AG04450 (cell line): ENCODE data around the gene INO80B. TPM values are rescaled to one million over a fixed set of nuclear protein-coding genes. Genes with fewer than 3 reads are reported as not detected.
A peak's percentile ranks its signal among the peaks of the same experiment; 100 is the strongest.
"Not testable (repeated sequence)": the region's sequence is repeated elsewhere in the genome, so short reads cannot be mapped to it uniquely, and the experiment has no call there.

Experiments used
- CTCF ChIA-PET: fragments of 300-600, 350-600 bp; formaldehyde crosslinking; extraction: SDS; loops from one replicate; lab custom pipeline; 2022; ENCODE audit warnings: antibody characterized with exemption, inconsistent platforms; lab: Charles Lee
- POLR2A ChIA-PET: fragments of 350-600 bp; formaldehyde crosslinking; extraction: SDS; loops from one replicate; lab custom pipeline; 2021; ENCODE audit warnings: antibody characterized with exemption, inconsistent platforms; lab: Yijun Ruan, JAX
- DNase-seq: peaks from one replicate; pipeline ENCODE4 v3.0.0-alpha.2; 2011; ENCODE audit warnings: low read depth, low spot score
- H3K27ac ChIP-seq: one replicate; pipeline ENCODE4 v1.5.1; 2012; ENCODE audit warnings: low read depth, low read length, control low read depth
- H3K27me3 ChIP-seq: one replicate; pipeline ENCODE4 v1.6.0; 2012; ENCODE audit warnings: low read length; ENCODE audit not compliant: control insufficient read depth, insufficient read depth
- H3K4me3 ChIP-seq: 2 replicates; pipeline ENCODE4 v1.5.1; 2011; ENCODE audit warnings: mild to moderate bottlenecking, low read depth, low read length, control low read depth
- H3K9me3 ChIP-seq: 2 replicates; pipeline ENCODE4 v1.5.1; 2012; ENCODE audit warnings: low read length; ENCODE audit not compliant: control insufficient read depth, insufficient read depth
- CTCF ChIP-seq: IDR thresholded peaks from 2 replicates; pipeline ENCODE4 v1.5.1; 2011; ENCODE audit warnings: low read depth, low read length, control low read depth, inconsistent platforms
- polyA plus RNA-seq: library from polyadenylated mRNA; depleted of rRNA; stranded (reverse); fragments of >200 nt; gene quantifications from 2 replicates; pipeline ENCODE4 v1.2.3, GENCODE V29; 2011

The INO80B gene
- polyA plus RNA-seq, 1 experiment, result 4.8 TPM

DNA sequence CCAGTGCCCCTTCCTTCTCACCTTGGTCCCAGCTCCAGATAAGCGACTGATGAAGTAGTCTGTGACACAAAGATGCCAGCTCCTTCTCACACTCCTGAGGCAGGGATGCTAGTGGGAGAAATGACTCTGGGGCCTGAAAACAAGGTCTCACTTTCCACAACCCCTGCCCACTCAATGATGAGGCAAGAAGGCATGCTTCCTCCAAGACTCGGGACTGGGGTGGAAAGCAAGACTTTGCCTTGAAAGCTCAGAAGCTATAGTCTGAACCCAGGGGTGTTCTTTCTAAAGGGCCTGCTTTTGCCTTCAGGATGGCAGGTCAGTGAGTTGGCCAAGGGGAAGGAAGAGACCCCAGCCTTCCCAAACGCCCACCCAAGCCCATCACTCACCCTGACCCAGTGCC is 26.5 kb downstream of the INO80B start:
- ChIA-PET CTCF (interaction anchor here (1.5 to 12.6 kb wide), 3 partner anchors 23 to 106 kb away, joined by 4 to 174 read pairs (median 11); no protein-coding TSS in a partner anchor), POLR2A (interaction anchor here (1.1 to 2.8 kb wide), 6 partner anchors 9 to 72 kb away, joined by 3 to 16 read pairs (median 6); partner anchors contain the start of genes AUP1, HTRA2, INO80B and LOXL3)
- H3K4me3 ChIP-seq, result peak overlapping the region; percentile 99
- no peak for TF ChIP-seq CTCF
- no peaks in the 10 kb centered on the region; the same call in 1 of the 2 replicates for H3K9me3 ChIP-seq
- H3K27ac ChIP-seq, result peak overlapping the region; percentile 21
- DNase-seq, result no peak
- H3K27me3 ChIP-seq, result no peaks in the 10 kb centered on the region

GRCh38 chr2:74481961-74482800 is 27.3 kb downstream of the INO80B start:
- peak overlapping the region; percentile 99 for H3K4me3 ChIP-seq
- H3K27ac ChIP-seq, result peak overlapping the region; percentile 70
- no peaks in the 10 kb centered on the region for H3K27me3 ChIP-seq
- no peak for TF ChIP-seq CTCF
- ChIA-PET CTCF (interaction anchor here (0.6 to 12.6 kb wide), 9 partner anchors 10 to 396 kb away, joined by 3 to 174 read pairs (median 6); partner anchors contain the start of genes AUP1, HTRA2 and MRPL53), POLR2A (interaction anchor here (0.6 to 2.8 kb wide), 9 partner anchors 9 to 281 kb away, joined by 3 to 16 read pairs (median 4); partner anchors contain the start of genes AUP1, HTRA2, INO80B and LOXL3)
- DNase-seq, result no peak
- no peaks in the 10 kb centered on the region; the same call in 1 of the 2 replicates for H3K9me3 ChIP-seq

GRCh38 chr2:74482801-74483674 is 28.2 kb downstream of the INO80B start, which contains the start of the genes CCDC142 and TTC31:
Gene CCDC142, minus strand, starts transcription at chr2:74482998. Its CDS starts 161 bp downstream, at chr2:74482837.
Gene TTC31, plus strand, starts transcription at chr2:74483081. Its CDS starts 15 bp downstream, at chr2:74483096.
- H3K27ac ChIP-seq, result peak within 1 kb of the TSS; percentile 70
- CTCF ChIA-PET, result interaction anchor here (0.6 to 12.6 kb wide), 13 partner anchors 9 to 395 kb away, joined by 3 to 174 read pairs (median 5); partner anchors contain the start of genes AUP1, HTRA2 and MRPL53
- H3K4me3 ChIP-seq, result peak within 1 kb of the TSS; percentile 99
- no peaks in the 10 kb centered on the region; the same call in 1 of the 2 replicates for H3K9me3 ChIP-seq
- TF ChIP-seq CTCF, result peak; percentile 90
- no peaks in the 10 kb centered on the region for H3K27me3 ChIP-seq
- peak; percentile 83 for DNase-seq
- POLR2A ChIA-PET, result interaction anchor here (0.6 to 2.8 kb wide), 9 partner anchors 10 to 101 kb away, joined by 3 to 16 read pairs (median 6); partner anchors contain the start of genes AUP1, HTRA2, INO80B and LOXL3

GRCh38 chr2:74483675-74484164 is 28.8 kb downstream of the INO80B start:
- CTCF ChIA-PET, result interaction anchor here (0.7 to 12.6 kb wide), 12 partner anchors 10 to 306 kb away, joined by 3 to 174 read pairs (median 6); partner anchors contain the start of genes AUP1, HTRA2 and MRPL53
- DNase-seq, H3K9me3 ChIP-seq, H3K27me3 ChIP-seq, H3K27ac ChIP-seq: not testable (repeated sequence)
- H3K4me3 ChIP-seq, result peak overlapping the region; percentile 99
- POLR2A ChIA-PET, result interaction anchor here (0.8 to 2.8 kb wide), 4 partner anchors 29 to 100 kb away, joined by 3 to 16 read pairs (median 10); partner anchors contain the start of genes AUP1, HTRA2 and INO80B
